SK-N-SH treated with all-trans-retinoic acid at 6 μM for 48 hours (cell line): ENCODE measurements around the gene GATA6.

Source experiments
- CREB5 ChIP-seq: fragments of 250-450 bp; sonication (Bioruptor Pico); IDR thresholded peaks from 2 replicates; pipeline ENCODE4 v1.5.1; 2020; ENCODE audit warnings: low read depth, mild to moderate bottlenecking, moderate library complexity
- POU6F1 ChIP-seq: fragments of 250-450 bp; sonication (Bioruptor Pico); IDR thresholded peaks from 2 replicates; pipeline ENCODE4 v1.8.0; 2021; ENCODE audit warnings: low read depth, mild to moderate bottlenecking, moderate library complexity, borderline replicate concordance
- TCF4 ChIP-seq: fragments of 250-450 bp; sonication (Bioruptor Pico); IDR thresholded peaks from 2 replicates; pipeline ENCODE4 v1.8.0; 2021; ENCODE audit warnings: mild to moderate bottlenecking, moderate library complexity, borderline replicate concordance
- ZFP3 ChIP-seq: fragments of 250-450 bp; sonication (Bioruptor Pico); IDR thresholded peaks from 2 replicates; pipeline ENCODE4 v1.5.0; 2020; ENCODE audit warnings: mild to moderate bottlenecking, moderate library complexity

DNA sequence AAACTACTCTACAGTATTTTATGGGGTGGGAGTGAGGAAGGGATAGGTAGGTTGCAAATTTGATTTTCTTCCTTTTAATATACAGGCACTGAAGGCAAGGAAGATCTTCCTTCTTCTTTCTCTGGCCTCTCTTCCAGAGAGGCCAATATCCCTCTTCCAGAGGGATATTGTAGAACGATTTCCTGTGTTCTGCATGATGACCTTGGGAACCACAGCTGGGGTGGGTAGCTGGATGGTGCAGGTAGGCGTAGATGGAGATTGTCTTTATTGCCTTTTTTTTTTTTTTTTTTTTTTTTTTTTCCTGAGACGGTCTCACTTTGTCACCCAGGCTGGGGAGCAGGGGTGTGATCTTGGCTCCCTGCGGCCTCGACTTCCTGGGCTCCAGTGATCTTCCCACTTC lies 49.4 kb downstream of the GATA6 start:
- TF ChIP-seq CREB5 (CRISPR knock-in tag) (no peak), ZFP3 (CRISPR knock-in tag) (no peak), POU6F1 (CRISPR knock-in tag) (no peak), TCF4 (no peak)
